Measurements from ENCODE around the gene TSPAN6. TPM values are rescaled to one million over a fixed set of nuclear protein-coding genes. Genes with fewer than 3 reads are reported as not detected.

The TSPAN6 gene, protein sequence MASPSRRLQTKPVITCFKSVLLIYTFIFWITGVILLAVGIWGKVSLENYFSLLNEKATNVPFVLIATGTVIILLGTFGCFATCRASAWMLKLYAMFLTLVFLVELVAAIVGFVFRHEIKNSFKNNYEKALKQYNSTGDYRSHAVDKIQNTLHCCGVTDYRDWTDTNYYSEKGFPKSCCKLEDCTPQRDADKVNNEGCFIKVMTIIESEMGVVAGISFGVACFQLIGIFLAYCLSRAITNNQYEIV
- 25.2 and 25.5 TPM in 2 replicates for total RNA-seq

DNA sequence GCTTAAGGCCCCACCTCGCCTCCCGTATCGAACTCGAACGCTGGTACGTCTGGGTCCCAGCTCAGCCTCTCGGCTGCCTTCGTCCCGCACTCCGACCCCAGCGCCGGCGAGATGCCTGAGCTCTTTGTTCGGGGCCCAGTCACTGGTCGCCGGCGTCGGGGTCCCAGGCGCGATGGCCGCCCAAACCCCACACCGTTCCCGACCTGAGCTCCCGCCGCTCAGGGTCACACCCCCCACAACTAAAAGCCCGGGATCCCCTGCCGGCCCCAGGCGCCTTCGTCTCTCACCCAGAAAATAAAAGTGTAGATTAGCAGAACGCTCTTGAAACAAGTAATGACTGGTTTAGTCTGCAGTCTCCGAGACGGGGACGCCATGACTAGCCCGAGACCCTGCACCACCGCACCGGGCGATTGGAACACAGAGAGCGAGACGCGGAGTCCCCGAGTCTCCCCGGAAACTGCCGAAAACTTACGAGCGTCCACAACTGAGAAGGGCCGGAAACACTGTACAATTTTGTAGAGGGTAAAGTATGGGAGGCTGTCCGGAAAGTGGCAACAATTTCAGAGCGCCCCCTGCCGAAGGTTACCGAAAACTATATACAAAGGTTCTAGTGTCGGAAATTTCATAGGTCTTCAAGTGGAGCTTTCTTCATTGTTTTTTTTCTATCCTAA is at the start of gene TSPAN6:
TSS of gene TSPAN6 (minus strand) at position 486 of the 671 bp plus-strand sequence. CDS start at position 374, 112 bp downstream.

DNA sequence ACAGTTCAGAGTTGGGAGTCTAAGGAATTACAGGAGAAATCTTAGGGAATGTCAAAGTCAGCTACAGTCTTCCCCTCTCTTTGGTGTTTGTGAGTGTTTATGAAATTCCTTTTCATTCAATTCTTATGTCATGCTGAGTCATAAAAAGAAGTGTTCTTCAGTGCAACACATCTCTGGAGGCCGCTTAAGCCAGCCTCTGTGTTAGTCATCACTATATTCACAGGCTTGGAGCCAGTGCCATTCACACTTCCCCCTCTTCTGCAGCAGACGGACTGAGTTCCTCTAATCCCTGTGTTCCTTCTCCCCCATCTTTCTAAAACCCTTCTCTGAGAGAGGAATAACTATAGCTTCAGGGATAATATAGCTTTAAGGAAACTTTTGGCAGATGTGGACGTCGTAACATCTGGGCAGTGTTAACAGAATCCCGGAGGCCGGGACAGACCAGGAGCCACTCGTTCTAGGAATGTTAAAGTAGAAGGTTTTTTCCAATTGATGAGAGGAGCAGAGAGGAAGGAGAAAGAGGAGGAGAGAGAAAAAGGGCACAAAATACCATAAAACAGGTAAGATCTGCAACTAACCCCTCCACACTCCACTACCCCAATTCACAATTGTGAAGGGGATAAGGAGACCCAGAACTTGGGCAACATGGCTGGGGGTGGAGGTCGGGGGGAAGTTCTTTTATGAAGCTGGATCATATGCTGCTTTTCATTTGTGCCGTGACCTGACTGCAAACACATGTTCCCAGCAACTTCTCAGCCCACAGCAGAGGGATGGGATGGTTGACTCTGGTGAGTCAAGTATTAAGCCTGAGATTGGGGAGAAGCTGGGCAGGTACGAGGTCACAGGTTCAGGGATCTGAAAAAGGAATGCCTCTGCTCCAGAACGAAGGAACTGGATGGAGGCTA is 7.6 kb upstream of the TSPAN6 start, which contains the start of gene SRPX2:
TSS of gene SRPX2 (plus strand) at position 244 of the 905 bp plus-strand sequence. CDS start 2,124 bp downstream, outside the sequence.

DNA sequence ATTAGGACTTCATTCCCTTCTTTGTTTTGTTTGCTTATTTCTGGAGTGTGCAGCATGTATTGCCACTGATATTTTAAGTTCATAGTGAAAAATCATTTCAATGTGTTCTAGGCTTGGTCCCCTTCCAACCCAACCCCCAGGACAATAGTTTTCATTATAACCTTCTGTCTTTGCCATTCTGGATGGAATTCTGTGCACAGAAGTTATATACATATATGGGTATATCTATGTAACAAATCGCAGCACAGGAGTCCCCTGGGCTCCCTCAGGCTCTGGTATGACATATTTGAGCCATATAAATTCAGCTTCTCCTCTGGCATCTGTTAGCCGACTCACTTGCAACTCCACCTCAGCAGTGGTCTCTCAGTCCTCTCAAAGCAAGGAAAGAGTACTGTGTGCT is 52.0 kb downstream of the TSPAN6 start, which contains the start of gene TNMD:
TSS of gene TNMD (plus strand) at position 326 of the 400 bp plus-strand sequence. CDS start 83 bp downstream, outside the sequence.

Other genes starting within 250 kb of the TSPAN6 start
- under 0.01 TPM in 1 of 2 replicates, not detected in the other for gene PCDH19, start 226.5 kb downstream of the TSPAN6 start, total RNA-seq
- not detected in 2 replicates for gene TNMD, start 51.9 kb downstream of the TSPAN6 start, total RNA-seq
- 15.9 and 16.8 TPM in 2 replicates for gene SRPX2, start 7.4 kb upstream of the TSPAN6 start, total RNA-seq
- under 0.01 and 1.9 TPM in 2 replicates for gene SYTL4, start 95.3 kb upstream of the TSPAN6 start, total RNA-seq
- gene CSTF2, start 183.6 kb upstream of the TSPAN6 start, total RNA-seq = 11.7 and 19.0 TPM in 2 replicates
- gene NOX1, start 237.6 kb upstream of the TSPAN6 start, total RNA-seq = 0.21 TPM in 1 of 2 replicates, not detected in the other

Data from tracheal epithelial cell (primary cell).